K562 (cell line): ENCODE data around the gene TFF1. TPM values are rescaled to one million over a fixed set of nuclear protein-coding genes. Genes with fewer than 3 reads are reported as not detected.

Source experiments
- ESRRA ChIP-seq: fragments of 450-650 bp; IDR thresholded peaks from 2 replicates; pipeline ENCODE4 v1.6.1; 2014; ENCODE audit warnings: low read depth, mild to moderate bottlenecking, moderate library complexity, borderline replicate concordance
- FOS ChIP-seq: IDR thresholded peaks from 3 replicates; pipeline ENCODE4 v1.6.1; 2011; ENCODE audit not compliant: insufficient read length; ENCODE audit errors: extremely low read depth
- FOXA3 ChIP-seq, 2 experiments: fragments of 450-650 bp in 1 of 2; sonication (generic) in 1 of 2; formaldehyde crosslinking; IDR thresholded peaks in 1 of 2; conservative IDR thresholded peaks in 1 of 2; 2 replicates each; pipeline versions ENCODE4 v1.4.0 to v1.8.0; 2020 to 2022; ENCODE audit warnings: mild to moderate bottlenecking in 2 of 2, missing genetic modification reagents in 1 of 2
- KDM4B ChIP-seq, 2 experiments: fragments of 450-650 bp in 1 of 2; sonication (generic) in 1 of 2; IDR thresholded peaks; 2 replicates each; pipeline ENCODE4 v1.6.1; 2016 to 2017; ENCODE audit warnings: borderline replicate concordance in 2 of 2, antibody characterized with exemption in 1 of 2, low read depth in 1 of 2, mild to moderate bottlenecking in 1 of 2
- NCOA2 ChIP-seq, 2 experiments: fragments of 450-650 bp; IDR thresholded peaks; 2 replicates each; pipeline ENCODE4 v1.6.1; 2018; ENCODE audit warnings: mild to moderate bottlenecking in 2 of 2, moderate library complexity in 1 of 2; ENCODE audit not compliant: partially characterized antibody in 2 of 2
- SIX5 ChIP-seq, 2 experiments: IDR thresholded peaks; 2 replicates each; pipeline ENCODE4 v1.6.1; 2011; ENCODE audit warnings: low read length in 2 of 2, borderline replicate concordance in 1 of 2, low read depth in 1 of 2, mild to moderate bottlenecking in 1 of 2, moderate library complexity in 1 of 2; ENCODE audit not compliant: insufficient read depth in 1 of 2
- SMAD4 ChIP-seq: fragments of 250-450 bp; sonication (Bioruptor Pico); conservative IDR thresholded peaks from 2 replicates; pipeline ENCODE4 v1.8.0; 2021; ENCODE audit warnings: inconsistent platforms, mild to moderate bottlenecking, moderate library complexity
- SP2 ChIP-seq: IDR thresholded peaks from 2 replicates; pipeline ENCODE4 v1.6.1; 2011; ENCODE audit warnings: mild to moderate bottlenecking, low read depth, low read length, moderate library complexity; ENCODE audit not compliant: poor library complexity, severe bottlenecking; ENCODE audit errors: extremely low read depth
- SREBF2 ChIP-seq: sonication (generic); formaldehyde crosslinking; IDR thresholded peaks from 2 replicates; pipeline ENCODE4 v1.4.0; 2020; ENCODE audit warnings: mild to moderate bottlenecking, missing genetic modification reagents
- ZNF764 ChIP-seq: fragments of 250-450 bp; sonication (Bioruptor Pico); IDR thresholded peaks from 2 replicates; pipeline ENCODE4 v1.4.0; 2020; ENCODE audit warnings: low read depth, mild to moderate bottlenecking, moderate library complexity
- ZNF79 ChIP-seq: fragments of 250-450 bp; sonication (Bioruptor Pico); IDR thresholded peaks from 2 replicates; pipeline ENCODE4 v1.4.0; 2020; ENCODE audit warnings: low read depth, mild to moderate bottlenecking, moderate library complexity
- polyA plus RNA-seq, 8 experiments: library from polyadenylated mRNA; depleted of rRNA in 4 of 8; stranded (reverse) in 5 of 8; unstranded in 3 of 8; fragments of >200 nt; fragmentation: Nextera tagmentation in 2 of 8; fragmentation: Illumina TruSeq in 1 of 8; extraction: Ambion mirVana in 2 of 8; extraction: Trizol in 1 of 8; gene quantifications; 2 replicates each; pipeline versions ENCODE4 v1.2.1 to v1.2.3, GENCODE V29; 2011 to 2014; ENCODE audit warnings: inconsistent platforms in 1 of 8, missing spikeins in 1 of 8
- total RNA-seq, 7 experiments: library from RNA; depleted of rRNA in 6 of 7; stranded (reverse); fragments of >200 nt in 6 of 7; fragmentation: Illumina TruSeq in 2 of 7; extraction: Trizol in 2 of 7; gene quantifications; 2 replicates each; pipeline versions ENCODE4 v1.2.1 to v1.2.3, GENCODE V29; 2011 to 2021; ENCODE audit warnings: low replicate concordance in 1 of 7
- TF ChIP-seq, protein P1 (sequence below): fragments of 450-650 bp; IDR thresholded peaks from 2 replicates; pipeline ENCODE4 v1.6.1; 2016
- TF ChIP-seq, protein P2 (sequence below): fragments of 200-800 bp; sonication (Bioruptor generic); IDR thresholded peaks from 2 replicates; pipeline ENCODE4 v1.6.1; 2017; ENCODE audit warnings: missing genetic modification characterization, missing compliant biosample characterization
- TF ChIP-seq, protein P3 (sequence below): fragments of 250-450 bp; sonication (Bioruptor Pico); IDR thresholded peaks from 2 replicates; pipeline ENCODE4 v1.5.0; 2020; ENCODE audit warnings: mild to moderate bottlenecking, borderline replicate concordance
- TF ChIP-seq, protein P4 (sequence below), 2 experiments: IDR thresholded peaks in 1 of 2; conservative IDR thresholded peaks in 1 of 2; 2 replicates each; pipeline ENCODE4 v1.6.1; 2016; ENCODE audit warnings: low read depth in 2 of 2, mild to moderate bottlenecking in 1 of 2, missing compliant biosample characterization in 1 of 2, missing genetic modification characterization in 1 of 2, moderate library complexity in 1 of 2
- TF ChIP-seq, protein P5 (sequence below): fragments of 250-450 bp; sonication (Bioruptor Pico); IDR thresholded peaks from 2 replicates; pipeline ENCODE4 v1.9.0; 2021; ENCODE audit warnings: mild to moderate bottlenecking
- TF ChIP-seq, protein P6 (sequence below): fragments of 450-650 bp; IDR thresholded peaks from 2 replicates; pipeline ENCODE4 v1.7.0; 2016; ENCODE audit warnings: borderline replicate concordance

Gene TFF1
- total and polyA plus RNA-seq, 9 of the 15 experiments (the other 6 are each of a cell fraction or from before 2014, with no cell fraction given): 0.31 TPM; not detected in 8

DNA sequence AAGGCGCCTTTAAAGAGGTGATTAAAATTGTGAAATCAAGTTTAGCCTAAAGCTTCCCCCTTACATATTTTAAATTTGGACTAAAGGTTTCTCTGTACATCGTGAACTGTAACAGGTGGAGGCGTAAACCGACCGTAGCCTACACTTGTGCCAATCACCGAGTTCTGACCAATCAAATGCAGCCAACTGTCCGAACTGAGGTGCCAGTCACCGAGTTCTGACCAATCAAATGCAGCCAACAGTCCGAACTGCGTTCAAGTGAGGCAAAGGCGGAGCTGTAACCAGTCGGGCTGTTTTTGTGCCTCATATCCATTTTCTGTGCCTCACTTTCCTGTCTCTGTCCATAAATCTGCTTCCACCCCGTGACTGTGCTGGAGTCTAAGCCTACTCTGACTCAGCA lies 7.4 kb downstream of the TFF1 start (continued):
- TF ChIP-seq FOS (peak; percentile 29), NCOA2 (IDR thresholded peaks at IDR 0.05; ENCODE audit: partially characterized antibody in 2 of 2) (no peak), FOXA3 (CRISPR knock-in tag; conservative IDR thresholded peaks at IDR 0.05 in 1 of 2, IDR thresholded peaks at IDR 0.05 in 1 of 2) (no peak), ESRRA (no peak), SIX5 (IDR thresholded peaks at IDR 0.05; ENCODE audit: borderline replicate concordance in 1 of 2, insufficient read depth in 1 of 2, low read depth in 1 of 2, low read length in 2 of 2) (no peak), SP2 (peak; percentile 29), SMAD4 (no peak), KDM4B (IDR thresholded peaks at IDR 0.05; ENCODE audit: borderline replicate concordance in 2 of 2, low read depth in 1 of 2) (no peak), ZNF79 (CRISPR knock-in tag) (no peak), SREBF2 (CRISPR knock-in tag) (no peak), ZNF764 (CRISPR knock-in tag) (no peak)
- TF ChIP-seq, protein P1, sequence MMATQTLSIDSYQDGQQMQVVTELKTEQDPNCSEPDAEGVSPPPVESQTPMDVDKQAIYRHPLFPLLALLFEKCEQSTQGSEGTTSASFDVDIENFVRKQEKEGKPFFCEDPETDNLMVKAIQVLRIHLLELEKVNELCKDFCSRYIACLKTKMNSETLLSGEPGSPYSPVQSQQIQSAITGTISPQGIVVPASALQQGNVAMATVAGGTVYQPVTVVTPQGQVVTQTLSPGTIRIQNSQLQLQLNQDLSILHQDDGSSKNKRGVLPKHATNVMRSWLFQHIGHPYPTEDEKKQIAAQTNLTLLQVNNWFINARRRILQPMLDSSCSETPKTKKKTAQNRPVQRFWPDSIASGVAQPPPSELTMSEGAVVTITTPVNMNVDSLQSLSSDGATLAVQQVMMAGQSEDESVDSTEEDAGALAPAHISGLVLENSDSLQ: peak; percentile 99
- TF ChIP-seq, protein P2, sequence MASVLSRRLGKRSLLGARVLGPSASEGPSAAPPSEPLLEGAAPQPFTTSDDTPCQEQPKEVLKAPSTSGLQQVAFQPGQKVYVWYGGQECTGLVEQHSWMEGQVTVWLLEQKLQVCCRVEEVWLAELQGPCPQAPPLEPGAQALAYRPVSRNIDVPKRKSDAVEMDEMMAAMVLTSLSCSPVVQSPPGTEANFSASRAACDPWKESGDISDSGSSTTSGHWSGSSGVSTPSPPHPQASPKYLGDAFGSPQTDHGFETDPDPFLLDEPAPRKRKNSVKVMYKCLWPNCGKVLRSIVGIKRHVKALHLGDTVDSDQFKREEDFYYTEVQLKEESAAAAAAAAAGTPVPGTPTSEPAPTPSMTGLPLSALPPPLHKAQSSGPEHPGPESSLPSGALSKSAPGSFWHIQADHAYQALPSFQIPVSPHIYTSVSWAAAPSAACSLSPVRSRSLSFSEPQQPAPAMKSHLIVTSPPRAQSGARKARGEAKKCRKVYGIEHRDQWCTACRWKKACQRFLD (CRISPR knock-in tag): no peak
- TF ChIP-seq, protein P3, sequence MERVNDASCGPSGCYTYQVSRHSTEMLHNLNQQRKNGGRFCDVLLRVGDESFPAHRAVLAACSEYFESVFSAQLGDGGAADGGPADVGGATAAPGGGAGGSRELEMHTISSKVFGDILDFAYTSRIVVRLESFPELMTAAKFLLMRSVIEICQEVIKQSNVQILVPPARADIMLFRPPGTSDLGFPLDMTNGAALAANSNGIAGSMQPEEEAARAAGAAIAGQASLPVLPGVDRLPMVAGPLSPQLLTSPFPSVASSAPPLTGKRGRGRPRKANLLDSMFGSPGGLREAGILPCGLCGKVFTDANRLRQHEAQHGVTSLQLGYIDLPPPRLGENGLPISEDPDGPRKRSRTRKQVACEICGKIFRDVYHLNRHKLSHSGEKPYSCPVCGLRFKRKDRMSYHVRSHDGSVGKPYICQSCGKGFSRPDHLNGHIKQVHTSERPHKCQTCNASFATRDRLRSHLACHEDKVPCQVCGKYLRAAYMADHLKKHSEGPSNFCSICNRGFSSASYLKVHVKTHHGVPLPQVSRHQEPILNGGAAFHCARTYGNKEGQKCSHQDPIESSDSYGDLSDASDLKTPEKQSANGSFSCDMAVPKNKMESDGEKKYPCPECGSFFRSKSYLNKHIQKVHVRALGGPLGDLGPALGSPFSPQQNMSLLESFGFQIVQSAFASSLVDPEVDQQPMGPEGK (CRISPR knock-in tag): no peak
- TF ChIP-seq, protein P4, sequence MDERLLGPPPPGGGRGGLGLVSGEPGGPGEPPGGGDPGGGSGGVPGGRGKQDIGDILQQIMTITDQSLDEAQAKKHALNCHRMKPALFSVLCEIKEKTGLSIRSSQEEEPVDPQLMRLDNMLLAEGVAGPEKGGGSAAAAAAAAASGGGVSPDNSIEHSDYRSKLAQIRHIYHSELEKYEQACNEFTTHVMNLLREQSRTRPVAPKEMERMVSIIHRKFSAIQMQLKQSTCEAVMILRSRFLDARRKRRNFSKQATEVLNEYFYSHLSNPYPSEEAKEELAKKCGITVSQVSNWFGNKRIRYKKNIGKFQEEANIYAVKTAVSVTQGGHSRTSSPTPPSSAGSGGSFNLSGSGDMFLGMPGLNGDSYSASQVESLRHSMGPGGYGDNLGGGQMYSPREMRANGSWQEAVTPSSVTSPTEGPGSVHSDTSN (CRISPR knock-in tag; IDR thresholded peaks at IDR 0.05; ENCODE audit: low read depth): peak; percentile 72
- TF ChIP-seq, protein P4 (tag; conservative IDR thresholded peaks at IDR 0.05; ENCODE audit: low read depth): peak; percentile 91
- TF ChIP-seq, protein P5, sequence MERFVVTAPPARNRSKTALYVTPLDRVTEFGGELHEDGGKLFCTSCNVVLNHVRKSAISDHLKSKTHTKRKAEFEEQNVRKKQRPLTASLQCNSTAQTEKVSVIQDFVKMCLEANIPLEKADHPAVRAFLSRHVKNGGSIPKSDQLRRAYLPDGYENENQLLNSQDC (CRISPR knock-in tag): no peak
- TF ChIP-seq, protein P6, sequence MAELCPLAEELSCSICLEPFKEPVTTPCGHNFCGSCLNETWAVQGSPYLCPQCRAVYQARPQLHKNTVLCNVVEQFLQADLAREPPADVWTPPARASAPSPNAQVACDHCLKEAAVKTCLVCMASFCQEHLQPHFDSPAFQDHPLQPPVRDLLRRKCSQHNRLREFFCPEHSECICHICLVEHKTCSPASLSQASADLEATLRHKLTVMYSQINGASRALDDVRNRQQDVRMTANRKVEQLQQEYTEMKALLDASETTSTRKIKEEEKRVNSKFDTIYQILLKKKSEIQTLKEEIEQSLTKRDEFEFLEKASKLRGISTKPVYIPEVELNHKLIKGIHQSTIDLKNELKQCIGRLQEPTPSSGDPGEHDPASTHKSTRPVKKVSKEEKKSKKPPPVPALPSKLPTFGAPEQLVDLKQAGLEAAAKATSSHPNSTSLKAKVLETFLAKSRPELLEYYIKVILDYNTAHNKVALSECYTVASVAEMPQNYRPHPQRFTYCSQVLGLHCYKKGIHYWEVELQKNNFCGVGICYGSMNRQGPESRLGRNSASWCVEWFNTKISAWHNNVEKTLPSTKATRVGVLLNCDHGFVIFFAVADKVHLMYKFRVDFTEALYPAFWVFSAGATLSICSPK: no peak
